Activated T-helper 1 cell treated with anti-CD3 and anti-CD28 coated beads, Interleukin-2, amount 50 U/mL, for 16 hours (primary cell): ENCODE measurements around the gene PUS3.
A peak's percentile ranks its signal among the peaks of the same experiment; 100 is the strongest.

Experiments used
- DNase-seq, 2 donors: peaks; one replicate each; pipeline ENCODE4 v3.0.0-alpha.2; 2020; ENCODE audit warnings: low read depth in 1 of 2, low spot score in 1 of 2

Gene PUS3, protein sequence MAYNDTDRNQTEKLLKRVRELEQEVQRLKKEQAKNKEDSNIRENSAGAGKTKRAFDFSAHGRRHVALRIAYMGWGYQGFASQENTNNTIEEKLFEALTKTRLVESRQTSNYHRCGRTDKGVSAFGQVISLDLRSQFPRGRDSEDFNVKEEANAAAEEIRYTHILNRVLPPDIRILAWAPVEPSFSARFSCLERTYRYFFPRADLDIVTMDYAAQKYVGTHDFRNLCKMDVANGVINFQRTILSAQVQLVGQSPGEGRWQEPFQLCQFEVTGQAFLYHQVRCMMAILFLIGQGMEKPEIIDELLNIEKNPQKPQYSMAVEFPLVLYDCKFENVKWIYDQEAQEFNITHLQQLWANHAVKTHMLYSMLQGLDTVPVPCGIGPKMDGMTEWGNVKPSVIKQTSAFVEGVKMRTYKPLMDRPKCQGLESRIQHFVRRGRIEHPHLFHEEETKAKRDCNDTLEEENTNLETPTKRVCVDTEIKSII

DNA sequence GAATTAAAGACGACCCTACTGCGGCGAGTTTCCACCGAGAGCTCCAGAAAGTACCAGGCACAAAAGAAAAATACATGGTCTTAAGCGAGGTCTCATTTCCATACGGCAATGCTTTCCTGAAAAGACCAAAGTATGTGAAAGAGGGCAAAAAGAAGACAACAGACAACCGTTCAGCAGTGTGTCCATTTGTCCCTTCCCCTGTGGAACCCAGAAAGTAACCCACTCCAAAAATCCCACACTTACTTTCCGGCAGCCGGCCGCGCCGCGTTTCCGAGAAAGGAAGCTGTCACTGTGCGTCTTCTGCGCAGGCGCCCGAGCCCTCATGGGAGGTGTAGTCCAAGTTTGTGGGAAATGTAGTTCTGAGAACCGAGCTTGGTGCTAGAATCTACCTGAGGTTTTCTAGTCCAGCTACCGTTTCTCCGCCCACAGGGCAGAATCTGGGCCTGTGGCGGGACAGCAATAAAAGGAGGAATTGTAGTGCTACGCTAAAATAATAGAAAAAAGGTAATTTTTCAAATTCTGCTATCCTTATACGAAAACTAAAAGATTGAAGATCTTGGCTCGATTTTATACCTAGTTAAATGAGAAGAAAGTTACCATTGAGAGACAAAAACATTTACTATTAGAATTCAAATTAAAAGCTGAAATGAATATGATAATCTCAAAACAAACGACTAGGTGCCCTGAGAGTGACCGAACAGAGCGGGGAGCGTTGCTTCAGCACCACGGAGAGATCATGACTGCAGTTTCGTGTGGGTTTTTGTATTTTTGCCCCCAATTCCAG is at the start of gene PUS3:
Gene PUS3, minus strand, starts transcription at position 280 of the 784 bp plus-strand sequence. CDS start 6,922 bp downstream, outside the sequence.
- peak; percentile 71 to 77 for DNase-seq

DNA sequence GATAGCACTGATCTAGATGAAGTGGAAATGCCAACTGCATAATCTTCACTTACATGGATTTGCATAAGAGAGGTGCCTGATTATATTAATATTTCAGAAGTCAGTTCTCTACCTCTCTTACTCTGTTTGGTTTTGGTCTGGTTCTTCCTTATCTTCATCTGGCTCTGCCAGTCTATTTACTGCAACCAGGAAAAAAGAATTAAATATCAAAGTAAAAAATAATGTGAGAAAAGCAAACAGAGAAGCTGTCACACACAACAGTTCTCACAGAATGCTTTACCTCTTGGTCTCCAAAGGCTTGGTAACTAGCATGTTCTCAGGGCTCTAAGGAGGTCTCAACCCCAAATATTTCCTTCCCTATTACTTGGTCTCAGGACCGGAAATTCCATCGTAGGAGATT is 49.6 kb upstream of the PUS3 start:
- DNase-seq, result no peak

DNA sequence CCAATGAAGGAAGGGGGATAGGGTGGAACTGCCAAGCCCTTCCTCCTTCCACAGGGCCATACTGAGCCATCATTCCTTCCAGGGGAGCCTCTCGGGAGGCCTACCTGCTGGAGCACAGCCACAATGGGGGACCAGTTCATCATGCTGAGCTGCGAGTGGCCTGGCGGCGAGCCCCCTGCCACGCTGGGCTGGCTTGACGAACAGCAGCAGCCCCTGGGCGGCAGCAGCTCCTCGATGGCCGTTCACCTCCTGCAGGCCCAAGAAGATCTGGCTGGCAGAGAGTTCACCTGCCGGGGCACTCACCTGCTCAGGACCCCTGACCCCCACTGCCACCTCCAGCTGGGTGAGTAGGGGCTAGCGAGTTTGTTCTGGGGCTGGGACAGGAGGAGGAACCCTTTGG is 48.7 kb upstream of the PUS3 start:
- DNase-seq, result no peak

DNA sequence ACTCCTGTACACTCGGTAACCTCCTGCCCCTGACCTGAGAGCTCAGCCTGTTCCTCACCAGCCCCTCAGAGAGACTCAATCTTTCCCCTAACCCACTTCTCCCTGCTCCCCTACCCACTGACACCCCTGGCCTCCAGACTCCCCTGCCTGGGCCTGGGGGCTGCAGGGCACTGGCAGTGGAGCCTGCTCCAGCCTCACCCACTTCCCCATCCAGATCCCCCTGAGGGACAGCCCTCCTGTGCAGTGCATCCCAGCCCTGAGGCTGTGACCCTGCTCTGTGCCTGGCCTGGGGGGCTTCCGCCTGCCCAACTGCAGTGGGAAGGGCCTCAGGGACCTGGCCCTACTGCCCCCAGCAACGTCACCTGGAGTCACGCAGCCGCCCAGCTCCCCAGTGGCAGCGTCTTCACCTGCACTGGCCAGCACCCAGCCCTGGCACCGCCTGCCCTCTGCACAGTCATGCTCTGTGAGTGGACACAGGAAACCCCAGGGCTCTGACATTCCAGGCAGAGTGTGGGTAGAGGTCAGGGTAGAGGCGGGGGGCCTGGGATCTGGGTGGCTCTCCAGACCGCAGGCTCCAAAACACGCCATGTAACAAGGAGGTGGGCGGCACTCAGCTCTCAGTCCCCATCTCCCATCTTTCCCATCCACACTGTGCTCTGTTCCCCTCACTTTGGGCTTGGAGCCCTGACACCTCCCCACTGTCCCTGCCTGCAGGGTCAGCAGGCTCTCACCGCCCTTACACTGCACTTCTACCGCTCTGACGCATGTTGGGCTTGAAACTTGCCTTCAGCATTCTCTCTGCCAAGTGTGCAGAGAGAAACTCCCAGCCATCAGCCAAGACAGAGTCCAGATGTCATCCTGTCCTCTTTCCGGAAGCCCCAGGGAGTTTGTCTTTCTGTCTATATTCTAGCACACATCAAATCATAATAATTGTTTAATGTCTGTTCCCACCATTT is 48.0 kb upstream of the PUS3 start:
- no peak for DNase-seq

DNA sequence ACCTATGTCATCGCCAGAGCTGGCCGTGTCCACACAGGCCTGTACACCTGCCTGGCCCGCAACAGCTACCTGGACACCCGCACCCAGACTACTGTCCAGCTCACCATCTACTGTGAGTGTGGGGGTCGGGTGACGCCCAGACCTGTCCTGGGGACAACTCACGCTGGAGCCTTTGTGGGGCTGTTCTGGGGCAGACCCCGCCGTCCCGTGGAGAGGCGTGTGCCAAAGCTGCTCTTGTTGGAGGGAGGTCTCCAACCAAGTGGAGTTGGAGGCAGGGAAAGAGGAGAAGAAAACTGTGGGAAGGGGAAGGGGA is 47.1 kb upstream of the PUS3 start:
- no peak for DNase-seq

DNA sequence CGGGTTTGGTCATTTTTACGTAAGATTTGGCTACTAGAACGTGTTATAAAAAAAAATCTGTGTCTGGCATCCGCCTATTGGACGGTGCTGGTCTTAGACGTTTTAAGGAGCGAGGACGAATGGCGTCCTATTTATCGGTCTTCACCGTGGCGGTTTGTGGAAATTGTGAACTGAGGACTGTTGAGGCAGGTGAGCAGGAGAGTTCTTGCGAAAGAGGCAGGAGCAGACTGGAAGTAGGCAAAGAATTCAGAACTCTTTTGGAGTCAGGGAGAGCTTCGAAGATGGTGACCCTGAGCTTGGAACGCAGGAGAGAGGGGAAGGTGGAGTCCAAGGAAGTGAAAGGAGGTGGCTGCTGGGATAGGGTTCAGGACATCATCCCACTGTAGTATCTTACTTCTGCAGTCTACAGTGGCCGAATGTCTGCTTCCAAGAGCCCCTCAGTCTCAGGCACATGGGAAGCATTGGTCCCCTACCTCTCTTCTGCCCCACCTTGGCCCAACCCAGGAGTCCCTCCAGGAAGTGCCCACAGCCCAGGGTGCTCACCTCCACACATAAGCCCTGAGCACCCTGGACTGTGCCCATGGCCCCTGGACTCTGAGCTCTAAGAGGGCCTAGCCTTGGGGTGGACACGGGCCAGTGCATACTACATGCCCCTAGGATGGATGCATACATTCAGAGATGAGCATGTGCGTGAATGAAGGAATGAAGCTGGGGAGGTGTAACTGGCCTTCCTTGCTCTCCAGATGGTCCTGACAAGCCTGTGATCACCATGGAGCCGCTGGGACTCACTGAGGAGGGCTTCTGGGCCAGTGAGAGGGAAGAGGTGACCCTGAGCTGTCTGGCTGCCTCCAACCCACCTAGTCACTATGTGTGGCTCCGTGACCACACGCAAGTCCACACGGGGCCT is 46.5 kb upstream of the PUS3 start:
- no peak for DNase-seq

DNA sequence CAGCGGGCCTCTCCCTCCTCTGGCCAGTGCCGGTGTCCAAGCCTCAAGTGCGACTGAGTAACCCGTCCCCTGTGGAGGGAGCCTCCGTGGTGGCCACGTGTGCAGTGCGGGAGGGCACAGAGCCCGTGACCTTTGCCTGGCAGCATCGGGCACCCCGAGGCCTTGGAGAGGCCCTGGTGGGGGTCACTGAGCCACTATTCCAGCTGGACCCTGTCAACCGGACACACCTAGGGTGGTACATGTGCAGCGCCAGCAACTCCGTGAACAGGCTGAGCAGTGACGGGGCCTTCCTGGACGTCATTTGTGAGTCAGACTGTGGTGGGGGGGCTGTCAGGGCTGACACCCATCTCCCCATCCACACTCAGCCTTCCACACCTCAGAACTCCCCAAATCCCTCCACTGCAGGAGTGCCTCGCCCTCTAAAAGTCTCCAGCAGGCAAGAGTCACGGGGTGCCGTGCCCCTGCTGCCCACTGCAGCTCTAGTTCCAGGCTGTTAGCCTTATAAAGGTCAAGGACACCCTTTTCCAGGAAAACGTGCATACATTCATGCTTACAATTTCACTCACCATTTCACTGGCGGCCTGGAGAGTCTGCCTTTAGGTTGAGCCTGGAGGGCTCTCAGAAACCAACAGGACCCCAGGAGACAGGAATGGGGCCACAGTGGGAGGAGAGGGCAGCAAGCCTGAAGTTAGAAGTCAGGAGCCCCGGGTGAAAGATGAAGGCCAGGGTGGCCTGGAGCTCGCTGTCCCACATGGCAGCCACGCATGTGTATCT is 45.5 kb upstream of the PUS3 start:
- DNase-seq, result no peak

DNA sequence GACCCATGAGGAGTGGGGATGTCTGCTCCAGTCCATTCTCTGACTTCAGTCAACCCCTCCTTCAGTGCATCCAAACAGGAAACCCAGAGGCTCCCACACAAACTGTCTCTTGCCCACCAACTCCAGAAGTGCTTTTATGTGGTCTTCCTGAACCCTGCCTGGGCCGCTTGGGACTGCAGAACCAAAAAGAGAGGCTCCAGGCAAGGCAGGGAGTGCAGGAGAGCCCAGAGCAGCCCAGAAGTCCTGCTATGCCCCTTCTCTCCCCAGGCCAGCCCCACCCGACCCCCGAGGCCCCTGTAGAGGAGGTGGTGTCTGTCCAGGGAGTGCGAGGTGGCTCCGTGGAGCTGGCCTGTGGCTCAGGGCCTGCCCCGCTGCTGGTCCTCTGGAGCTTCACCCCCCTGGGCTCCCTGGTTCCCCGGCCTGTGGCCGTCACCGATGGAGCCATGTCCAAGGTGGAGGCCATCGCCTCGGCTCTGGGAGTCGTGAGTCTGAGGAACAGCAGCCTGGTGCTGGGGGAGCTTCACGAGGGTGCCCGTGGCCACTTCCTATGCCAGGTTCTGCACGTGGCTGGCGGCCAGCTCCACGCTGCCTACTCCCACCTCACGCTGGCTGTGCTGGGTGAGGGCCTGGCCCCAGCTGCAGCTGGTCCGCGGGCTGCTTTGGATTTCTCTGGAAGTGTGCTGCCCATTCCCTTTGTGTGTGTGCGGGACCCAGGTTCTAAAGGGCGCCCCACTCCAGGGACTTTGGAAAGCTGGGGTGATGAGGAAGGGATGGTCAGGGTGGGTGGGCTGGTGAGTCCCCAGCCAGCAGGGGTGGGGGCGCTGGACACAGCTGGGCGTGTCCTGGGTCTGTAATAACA is 44.6 kb upstream of the PUS3 start:
- no peak for DNase-seq

DNA sequence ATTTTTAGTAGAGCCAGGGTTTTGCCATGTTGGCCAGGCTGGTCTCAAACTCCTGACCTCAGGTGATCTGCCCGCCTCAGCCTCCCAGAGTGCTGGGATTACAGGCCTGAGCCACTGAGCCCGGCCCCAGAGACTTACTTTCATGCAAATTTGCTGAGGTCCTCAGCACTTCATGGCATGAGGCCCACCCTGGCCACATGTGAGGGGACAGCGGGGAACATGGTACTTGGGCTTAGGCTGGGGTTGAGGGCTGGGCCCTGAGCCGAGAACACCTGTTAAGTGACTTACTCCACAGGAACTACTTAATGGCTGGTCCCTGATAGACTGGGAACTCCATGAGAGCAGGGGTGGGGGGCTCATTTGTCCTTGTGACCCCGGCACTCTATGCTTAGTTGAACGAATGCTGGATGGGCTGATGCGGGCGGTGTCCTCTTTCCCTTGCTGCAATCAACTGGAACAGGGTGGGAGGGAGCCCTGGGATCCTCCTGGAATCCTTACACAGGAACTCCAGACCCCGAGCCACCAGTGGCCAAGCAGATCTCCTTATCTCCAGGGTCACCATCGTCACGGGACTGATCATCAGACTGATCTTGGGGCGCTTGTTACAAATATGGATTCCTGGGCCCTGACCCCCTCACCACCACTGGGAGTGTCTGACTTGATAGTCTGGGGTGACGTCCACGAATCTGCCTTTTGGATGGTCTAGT is 43.9 kb upstream of the PUS3 start:
- DNase-seq, result no peak

DNA sequence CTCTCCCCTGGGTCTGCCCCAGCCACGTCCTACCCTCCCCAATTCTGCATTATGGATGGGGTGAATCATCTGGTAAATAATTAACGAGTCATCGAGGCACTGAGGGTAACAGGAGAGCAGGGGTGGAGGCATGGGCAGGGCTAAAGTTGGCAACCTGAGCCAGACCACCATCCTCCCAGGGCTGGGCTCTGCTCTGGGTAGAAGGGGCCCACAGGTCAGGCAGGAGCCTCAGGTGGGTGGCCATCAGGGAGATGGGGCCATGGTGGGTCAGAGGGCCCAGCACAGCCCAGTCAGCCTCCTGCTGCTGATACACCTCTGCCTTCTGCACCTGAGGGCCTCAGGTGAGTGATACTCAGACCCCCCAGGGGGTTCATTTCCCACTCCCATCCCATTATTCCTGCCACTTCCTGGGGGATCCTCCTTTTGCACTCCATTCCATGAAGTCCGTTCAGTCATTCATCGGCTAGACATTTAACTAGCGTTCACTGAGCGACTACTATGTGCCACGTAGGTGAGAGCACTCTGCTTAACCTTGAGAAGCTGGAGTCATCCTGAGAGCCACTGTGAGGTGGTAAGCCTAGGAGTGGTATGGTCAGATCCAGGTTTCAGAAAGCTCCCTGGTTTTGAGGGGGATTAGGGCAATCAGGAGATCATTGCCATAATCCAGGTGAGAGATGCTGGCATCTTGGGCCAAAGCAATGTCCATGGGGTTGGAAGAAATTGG is 43.0 kb upstream of the PUS3 start, which contains the start of gene VSIG10L2:
Gene VSIG10L2, plus strand, starts transcription at position 248 of the 724 bp plus-strand sequence. Its CDS starts 12 bp downstream, at position 260.
- DNase-seq, result no peak

DNA sequence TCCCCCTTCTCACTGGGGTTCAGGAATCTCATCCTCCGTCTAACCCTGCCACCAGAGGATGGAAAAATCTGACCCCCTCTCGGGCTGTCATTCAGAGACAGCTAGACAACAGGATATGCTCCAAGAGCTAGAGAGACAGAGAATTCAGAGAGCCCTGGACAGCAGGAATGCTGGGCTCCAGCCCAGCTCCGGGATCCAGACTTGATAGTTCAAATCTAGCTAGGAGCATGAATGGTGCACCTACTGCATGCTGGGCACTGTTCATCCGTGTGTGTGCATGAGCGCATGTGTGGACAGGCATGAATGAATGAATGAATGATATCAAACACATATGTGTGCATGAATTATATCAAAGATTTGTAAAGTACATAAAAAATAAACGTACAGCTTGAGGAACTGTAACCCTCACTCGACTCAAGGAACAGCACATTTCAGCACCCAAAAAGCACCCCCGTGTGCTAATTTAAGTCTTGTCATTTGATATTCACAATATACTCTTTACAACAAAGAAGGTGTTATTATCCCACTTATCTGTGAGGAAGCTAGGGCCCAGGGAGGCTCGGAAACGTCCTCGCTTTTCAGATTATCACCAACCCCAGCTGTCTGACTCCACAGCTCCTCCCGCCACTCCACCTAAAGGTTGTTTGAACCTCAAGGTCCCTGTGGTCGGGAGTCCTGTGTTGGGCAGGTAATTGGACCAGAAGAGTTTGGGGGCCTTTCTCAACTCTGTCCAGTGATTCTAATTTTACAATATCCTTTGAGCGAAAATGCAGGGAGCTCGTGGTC is 42.2 kb upstream of the PUS3 start:
- DNase-seq, result no peak

DNA sequence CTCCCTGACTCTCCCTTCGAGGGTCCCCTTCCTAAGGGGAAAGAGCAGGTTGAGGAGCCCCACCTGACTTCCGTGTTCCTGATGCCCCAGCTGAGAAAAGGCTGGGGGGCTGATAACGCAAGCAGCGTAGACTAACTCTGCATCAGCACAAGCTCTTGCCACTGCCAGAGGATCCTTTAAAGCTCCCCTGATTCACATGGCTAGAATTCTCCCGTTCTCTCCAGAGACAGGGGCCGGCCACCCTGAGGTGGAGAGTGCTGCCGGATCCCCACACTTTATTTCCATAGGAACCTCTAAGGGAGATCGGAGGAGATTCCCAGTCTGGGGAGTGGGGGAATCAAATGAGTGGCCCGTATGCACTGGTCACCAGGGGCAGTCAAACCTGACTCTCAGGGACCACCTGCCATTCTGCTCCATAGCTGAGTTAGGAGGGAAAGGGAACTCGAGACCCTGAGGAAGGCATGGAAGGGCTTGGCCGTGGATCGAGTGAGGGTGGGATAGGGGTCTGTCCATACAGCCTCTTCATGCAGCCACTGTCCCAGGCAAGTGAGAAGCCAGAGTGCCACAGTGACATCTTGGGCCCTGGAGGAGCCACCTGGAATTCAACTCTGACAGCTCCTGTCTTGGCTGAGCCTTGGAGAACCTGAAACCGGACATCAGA is 41.5 kb upstream of the PUS3 start:
- DNase-seq, result no peak

DNA sequence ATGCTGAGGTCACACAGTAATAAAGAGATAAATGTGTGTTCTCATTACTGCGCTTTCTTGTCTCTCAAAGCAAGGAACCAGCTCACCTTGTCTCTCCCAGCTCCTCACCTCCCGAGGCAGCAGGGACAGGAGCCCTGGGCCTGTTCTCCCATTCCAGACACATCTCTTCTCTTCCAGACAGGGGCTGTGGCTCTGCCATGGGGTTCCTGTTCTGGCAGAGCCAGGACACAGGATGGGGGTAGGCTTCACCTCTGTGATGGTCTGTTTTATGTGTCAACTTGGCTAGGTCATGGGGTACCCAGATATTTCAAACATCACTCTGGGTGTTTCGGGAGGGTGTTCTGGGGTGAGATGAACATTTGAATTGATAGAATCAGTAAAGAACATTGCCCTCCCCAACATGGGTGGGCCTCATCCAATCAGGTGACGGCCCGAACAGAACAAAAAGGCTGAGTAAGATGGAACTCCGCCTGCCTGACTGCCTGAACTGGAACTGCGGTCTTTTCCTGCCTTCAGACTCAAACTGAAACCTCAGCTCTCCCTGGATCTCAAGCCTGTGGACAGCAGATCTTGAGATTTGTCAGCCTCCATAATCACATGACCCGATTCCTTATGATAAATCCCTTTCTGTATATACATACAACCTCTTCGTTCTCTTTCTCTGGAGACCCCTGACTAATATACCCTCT is 40.8 kb upstream of the PUS3 start:
- DNase-seq, result no peak

DNA sequence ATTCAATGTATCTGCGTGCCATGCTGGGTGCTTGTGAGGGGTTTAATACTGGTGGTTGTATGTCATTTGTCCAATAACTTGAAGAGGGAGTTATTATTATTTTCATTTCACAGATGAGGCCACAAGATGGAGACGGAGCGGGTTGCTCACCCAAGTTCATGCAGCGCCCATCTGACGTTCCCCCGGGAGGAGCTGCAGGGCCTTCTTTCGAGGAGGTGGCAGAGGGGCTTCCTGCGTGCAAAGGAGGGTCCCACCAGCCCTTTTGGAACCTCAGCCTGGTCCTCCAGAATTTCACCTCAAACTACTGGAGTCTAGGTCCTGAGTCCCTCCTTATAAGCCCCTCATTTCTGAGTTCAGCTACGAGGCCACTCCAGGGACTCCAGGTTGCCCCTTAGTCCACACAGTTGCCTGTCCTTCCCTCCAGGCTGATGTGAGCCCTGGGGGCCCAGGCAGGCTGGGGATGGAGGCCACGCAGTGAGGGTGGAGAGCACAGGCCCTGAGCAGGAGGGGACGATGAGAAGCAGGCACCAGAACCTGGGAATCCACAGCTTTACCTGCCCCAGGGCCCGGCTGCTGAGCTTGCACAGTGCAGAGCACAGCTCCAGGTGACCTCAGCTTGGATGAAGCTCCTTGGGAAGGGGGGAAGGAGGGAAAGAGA is 39.9 kb upstream of the PUS3 start:
- no peak for DNase-seq
